Measurements from ENCODE around the gene ADGRD1.

GRCh38 chr12:131167334-131167733, 213.6 kb downstream of the ADGRD1 start:
- TF ChIP-seq, protein P1, sequence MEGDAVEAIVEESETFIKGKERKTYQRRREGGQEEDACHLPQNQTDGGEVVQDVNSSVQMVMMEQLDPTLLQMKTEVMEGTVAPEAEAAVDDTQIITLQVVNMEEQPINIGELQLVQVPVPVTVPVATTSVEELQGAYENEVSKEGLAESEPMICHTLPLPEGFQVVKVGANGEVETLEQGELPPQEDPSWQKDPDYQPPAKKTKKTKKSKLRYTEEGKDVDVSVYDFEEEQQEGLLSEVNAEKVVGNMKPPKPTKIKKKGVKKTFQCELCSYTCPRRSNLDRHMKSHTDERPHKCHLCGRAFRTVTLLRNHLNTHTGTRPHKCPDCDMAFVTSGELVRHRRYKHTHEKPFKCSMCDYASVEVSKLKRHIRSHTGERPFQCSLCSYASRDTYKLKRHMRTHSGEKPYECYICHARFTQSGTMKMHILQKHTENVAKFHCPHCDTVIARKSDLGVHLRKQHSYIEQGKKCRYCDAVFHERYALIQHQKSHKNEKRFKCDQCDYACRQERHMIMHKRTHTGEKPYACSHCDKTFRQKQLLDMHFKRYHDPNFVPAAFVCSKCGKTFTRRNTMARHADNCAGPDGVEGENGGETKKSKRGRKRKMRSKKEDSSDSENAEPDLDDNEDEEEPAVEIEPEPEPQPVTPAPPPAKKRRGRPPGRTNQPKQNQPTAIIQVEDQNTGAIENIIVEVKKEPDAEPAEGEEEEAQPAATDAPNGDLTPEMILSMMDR (IDR thresholded peaks at IDR 0.05) = no peak
- no peak for TF ChIP-seq POLR2AphosphoS5 (IDR thresholded peaks at IDR 0.05)
